ENCODE results near the gene OTOP3. TPM values are rescaled to one million over a fixed set of nuclear protein-coding genes. Genes with fewer than 3 reads are reported as not detected.
A peak's percentile ranks its signal among the peaks of the same experiment; 100 is the strongest.

OTOP3 gene
- total RNA-seq, 1 experiment from 2014 or later = not detected

GRCh38 chr17:74903671-74904070, 32.0 kb upstream of the OTOP3 start:
- Histone ChIP-seq H3K9me3 (ENCODE audit: control insufficient read depth, low read depth, low read length) (no peaks in the 10 kb centered on the region), H3K79me2 (ENCODE audit: insufficient read depth, low read length) (no peaks in the 10 kb centered on the region), H2BK5ac (ENCODE audit: insufficient read length, low read length) (no peak overlapping the region), H2BK20ac (ENCODE audit: low read depth, low read length, poor library complexity, severe bottlenecking) (no peak overlapping the region), H4K20me1 (ENCODE audit: control insufficient read depth, insufficient read depth, insufficient read length) (no peaks in the 10 kb centered on the region), H3K23me2 (ENCODE audit: insufficient read length, low read depth, low read length, poor library complexity, severe bottlenecking) (no peaks in the 10 kb centered on the region), H3K18ac (ENCODE audit: insufficient read length, low read depth, low read length) (no peak overlapping the region), H2BK120ac (ENCODE audit: low read depth, low read length, poor library complexity, severe bottlenecking) (no peak overlapping the region), H3K23ac (ENCODE audit: insufficient read length, low read depth, low read length) (no peak overlapping the region), H3T11ph (ENCODE audit: low read length) (no peak overlapping the region), H3K27me3 (ENCODE audit: insufficient read depth, low read length) (no peaks in the 10 kb centered on the region), H2AFZ (ENCODE audit: low read length) (no peak overlapping the region), H4K91ac (ENCODE audit: insufficient read length, low read depth, low read length) (no peak overlapping the region), H3K4me2 (ENCODE audit: insufficient read depth, insufficient read length, low read length) (no peak overlapping the region), H3K4ac (ENCODE audit: low read depth, low read length) (no peak overlapping the region), H3K56ac (ENCODE audit: insufficient read length, low read depth, low read length) (no peak overlapping the region), H2AK5ac (ENCODE audit: insufficient read length, low read length) (no peak overlapping the region), H2BK15ac (ENCODE audit: low read depth, low read length) (no peak overlapping the region), H4K8ac (replicated peaks; ENCODE audit: insufficient read length, low read depth, low read length) (no peak overlapping the region), H3K79me1 (ENCODE audit: insufficient read depth, low read depth, low read length, poor library complexity, severe bottlenecking) (no peaks in the 10 kb centered on the region), H3K14ac (ENCODE audit: insufficient read depth, low read length) (no peak overlapping the region), H3K9ac (ENCODE audit: extremely low read depth, insufficient read length, low read length) (no peak overlapping the region), H3K27ac (ENCODE audit: insufficient read length, low read depth, low read length) (no peak overlapping the region), H2BK12ac (ENCODE audit: insufficient read length, low read depth, low read length) (no peak overlapping the region), H4K5ac (ENCODE audit: insufficient read length, low read depth, low read length) (no peak overlapping the region), H3K4me1 (ENCODE audit: insufficient read depth, low read length) (peaks cover 3% of the 10 kb centered on the region)
- Mint-ChIP-seq H3K27ac (no peak overlapping the region; a peak in 1 of 7 replicates), H3K36me3 (ENCODE audit: insufficient read depth in 1 of 3, low read depth in 3 of 3) (peaks cover 0 to 2% (median 0%) of the 10 kb centered on the region in 3 experiments; a peak in 3 of 7 replicates), H3K4me1 (peaks cover 18 to 29% of the 10 kb centered on the region in 2 experiments), H3K9me3 (peaks cover 0 to 3% of the 10 kb centered on the region in 2 experiments; a peak in 1 of 5 replicates), H3K27me3 (ENCODE audit: low read depth) (peaks cover 48% of the 10 kb centered on the region), H3K4me3 (no peak overlapping the region)
- no CpG with 5 or more reads among the region's 6 CpGs for WGBS (ENCODE audit: extremely low coverage, insufficient read length, low lambda C conversion rate)
- peak; percentile 28 for DNase-seq
- TF ChIP-seq, protein P1, sequence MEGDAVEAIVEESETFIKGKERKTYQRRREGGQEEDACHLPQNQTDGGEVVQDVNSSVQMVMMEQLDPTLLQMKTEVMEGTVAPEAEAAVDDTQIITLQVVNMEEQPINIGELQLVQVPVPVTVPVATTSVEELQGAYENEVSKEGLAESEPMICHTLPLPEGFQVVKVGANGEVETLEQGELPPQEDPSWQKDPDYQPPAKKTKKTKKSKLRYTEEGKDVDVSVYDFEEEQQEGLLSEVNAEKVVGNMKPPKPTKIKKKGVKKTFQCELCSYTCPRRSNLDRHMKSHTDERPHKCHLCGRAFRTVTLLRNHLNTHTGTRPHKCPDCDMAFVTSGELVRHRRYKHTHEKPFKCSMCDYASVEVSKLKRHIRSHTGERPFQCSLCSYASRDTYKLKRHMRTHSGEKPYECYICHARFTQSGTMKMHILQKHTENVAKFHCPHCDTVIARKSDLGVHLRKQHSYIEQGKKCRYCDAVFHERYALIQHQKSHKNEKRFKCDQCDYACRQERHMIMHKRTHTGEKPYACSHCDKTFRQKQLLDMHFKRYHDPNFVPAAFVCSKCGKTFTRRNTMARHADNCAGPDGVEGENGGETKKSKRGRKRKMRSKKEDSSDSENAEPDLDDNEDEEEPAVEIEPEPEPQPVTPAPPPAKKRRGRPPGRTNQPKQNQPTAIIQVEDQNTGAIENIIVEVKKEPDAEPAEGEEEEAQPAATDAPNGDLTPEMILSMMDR (conservative IDR thresholded peaks at IDR 0.05) = no peak

Data from H9 (cell line).